ENCODE measurements around the gene DTD1.

- TF ChIP-seq, protein P1, sequence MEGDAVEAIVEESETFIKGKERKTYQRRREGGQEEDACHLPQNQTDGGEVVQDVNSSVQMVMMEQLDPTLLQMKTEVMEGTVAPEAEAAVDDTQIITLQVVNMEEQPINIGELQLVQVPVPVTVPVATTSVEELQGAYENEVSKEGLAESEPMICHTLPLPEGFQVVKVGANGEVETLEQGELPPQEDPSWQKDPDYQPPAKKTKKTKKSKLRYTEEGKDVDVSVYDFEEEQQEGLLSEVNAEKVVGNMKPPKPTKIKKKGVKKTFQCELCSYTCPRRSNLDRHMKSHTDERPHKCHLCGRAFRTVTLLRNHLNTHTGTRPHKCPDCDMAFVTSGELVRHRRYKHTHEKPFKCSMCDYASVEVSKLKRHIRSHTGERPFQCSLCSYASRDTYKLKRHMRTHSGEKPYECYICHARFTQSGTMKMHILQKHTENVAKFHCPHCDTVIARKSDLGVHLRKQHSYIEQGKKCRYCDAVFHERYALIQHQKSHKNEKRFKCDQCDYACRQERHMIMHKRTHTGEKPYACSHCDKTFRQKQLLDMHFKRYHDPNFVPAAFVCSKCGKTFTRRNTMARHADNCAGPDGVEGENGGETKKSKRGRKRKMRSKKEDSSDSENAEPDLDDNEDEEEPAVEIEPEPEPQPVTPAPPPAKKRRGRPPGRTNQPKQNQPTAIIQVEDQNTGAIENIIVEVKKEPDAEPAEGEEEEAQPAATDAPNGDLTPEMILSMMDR (conservative IDR thresholded peaks at IDR 0.05; ENCODE audit: low read depth, low read length) = no peak
- no peak for TF ChIP-seq EZH2 (IDR thresholded peaks at IDR 0.05; ENCODE audit: borderline replicate concordance, low read depth, low read length, poor library complexity, severe bottlenecking)
Measured at GRCh38 chr20:18728870-18729224, 141.0 kb downstream of the DTD1 start.

All from A673 (cell line).